ENCODE data around the gene TEX29.
A peak's percentile ranks its signal among the peaks of the same experiment; 100 is the strongest.

Gene TEX29

GRCh38 chr13:111291908-111292307, 28.5 kb upstream of the TEX29 start:
- DNase-seq (ENCODE audit: low read depth): no peak

GRCh38 chr13:111292710-111293485, 27.5 kb upstream of the TEX29 start:
- DNase-seq (ENCODE audit: low read depth): no peak

DNA sequence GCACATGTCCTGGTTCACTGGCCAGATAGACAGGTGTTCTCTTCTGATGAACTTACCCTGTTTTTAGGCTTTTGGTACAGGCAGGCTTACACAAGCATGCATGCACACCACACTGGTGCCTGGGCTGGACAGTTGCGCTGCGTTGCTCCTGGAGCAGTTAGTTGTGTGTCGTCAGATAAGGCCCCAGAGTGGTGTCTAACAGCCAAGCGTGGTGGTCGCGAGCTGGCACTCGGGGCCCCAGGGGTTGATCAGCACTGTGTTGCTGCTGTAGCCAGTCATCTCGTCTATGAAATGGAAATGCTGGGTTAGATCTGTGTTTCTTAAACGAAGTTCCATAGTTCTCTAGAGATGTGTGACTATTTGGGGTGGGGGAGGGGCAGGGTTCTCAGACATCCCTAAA, 24.6 kb upstream of the TEX29 start:
- no peak for DNase-seq (ENCODE audit: low read depth)

DNA sequence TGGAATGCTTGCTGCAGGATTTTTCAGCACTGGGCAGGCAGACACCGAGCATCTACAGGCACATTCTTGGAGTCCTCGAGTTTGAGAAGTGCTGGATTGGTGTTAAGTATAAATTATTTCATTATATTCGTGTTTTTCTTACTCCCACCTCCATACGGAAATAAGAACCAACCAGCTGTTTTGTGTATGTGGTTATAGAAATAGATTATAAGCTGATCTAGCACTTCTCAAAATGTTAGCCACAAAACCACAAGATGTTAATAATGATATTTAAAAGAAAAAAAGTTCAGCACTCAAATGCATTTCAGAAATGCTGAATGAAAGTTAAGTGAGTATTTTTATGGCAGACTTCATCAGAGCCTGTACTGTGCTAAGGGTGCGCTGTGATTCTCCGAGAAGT, 24.0 kb upstream of the TEX29 start:
- DNase-seq (ENCODE audit: low read depth): no peak

DNA sequence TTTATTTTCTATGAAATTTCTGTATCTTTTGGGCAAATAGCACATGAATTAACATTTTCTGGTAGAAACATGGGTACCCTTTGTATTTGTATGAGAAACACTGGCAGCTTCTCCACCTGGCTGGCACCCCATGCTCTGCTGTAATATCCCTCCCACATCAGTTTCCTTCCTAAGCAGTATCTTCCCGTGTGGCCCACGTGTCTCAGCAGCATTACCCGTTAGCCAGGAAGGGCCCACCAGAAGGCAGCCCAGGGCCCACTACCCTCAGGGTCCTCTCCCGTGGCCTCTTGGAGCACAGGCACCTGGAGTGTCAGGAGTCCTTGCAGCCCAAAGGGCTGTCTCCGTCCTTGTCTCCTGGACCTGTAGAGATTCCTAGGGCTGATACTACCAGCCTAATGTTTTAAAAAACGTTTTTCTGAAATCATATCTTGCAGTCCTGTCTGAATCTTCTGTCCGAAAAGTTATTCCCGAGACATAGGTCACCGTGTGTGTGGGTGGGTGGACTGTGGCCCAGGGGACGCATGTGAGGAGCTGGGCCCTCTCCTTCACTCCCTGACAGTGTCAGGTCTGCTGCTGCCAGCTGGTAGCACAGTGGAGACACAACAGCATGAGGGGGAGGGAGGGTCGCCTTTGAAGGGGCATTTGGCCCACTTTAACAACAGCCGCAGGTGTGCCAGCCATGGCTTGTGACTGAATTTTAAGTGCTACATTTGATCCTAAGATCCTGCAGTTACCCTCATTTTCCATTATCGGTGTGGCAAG, 22.0 kb upstream of the TEX29 start:
- DNase-seq (ENCODE audit: low read depth): no peak

DNA sequence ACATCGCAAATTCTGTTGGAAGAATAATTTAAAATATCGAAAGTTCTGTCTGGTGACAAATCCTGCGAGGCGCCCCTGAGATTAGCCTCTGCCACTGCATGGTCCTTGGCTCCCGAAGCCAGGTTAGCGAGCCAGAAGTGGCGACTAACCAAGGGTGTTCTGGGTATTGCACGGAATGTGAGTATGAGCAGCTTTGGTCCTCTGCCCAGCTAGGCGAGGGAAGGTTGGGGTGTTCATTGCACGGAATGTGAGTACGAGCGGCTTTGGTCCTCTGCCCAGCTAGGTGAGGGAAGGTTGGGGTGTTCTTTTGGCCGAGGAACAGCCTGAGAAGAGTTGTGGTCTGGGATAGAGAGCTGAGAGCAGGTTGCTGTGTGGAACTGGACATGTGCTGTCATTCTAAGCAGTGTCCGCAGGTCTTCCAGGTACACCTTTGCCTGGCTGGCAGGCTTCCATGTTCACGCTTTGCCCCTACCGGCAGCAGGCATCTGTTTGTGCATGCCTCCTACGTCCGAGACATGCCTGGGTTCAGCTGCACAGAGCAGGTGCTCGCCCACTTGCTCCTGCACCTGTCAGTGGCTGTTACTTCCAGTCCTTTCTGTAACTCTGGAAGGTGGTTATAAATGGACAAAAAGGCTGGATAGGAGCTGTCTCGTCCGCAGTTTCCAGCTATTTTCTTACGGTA, 18.3 kb upstream of the TEX29 start:
- DNase-seq (ENCODE audit: low read depth): no peak

DNA sequence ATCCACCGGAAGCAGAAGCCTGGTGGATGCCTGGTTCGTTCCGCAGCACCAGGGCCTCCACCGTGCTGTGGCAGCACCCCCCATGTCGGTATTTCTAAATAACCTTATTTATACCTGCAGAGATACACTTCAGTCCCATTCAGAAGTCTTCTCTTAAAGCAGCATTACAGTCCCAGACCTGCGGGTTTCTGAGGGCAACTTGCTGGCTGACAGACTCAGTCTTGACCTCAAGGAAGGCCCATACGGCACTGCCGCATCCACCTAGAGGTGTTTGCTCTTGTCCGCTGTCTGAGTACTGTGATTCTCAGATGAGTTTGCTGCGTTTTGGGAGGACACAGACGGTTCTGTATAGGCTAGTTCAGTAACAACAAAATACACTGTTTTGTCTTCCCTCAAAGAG, 16.9 kb upstream of the TEX29 start:
- DNase-seq (ENCODE audit: low read depth): no peak

- DNase-seq (ENCODE audit: low read depth): no peak
Measured at GRCh38 chr13:111304041-111304544, 16.3 kb upstream of the TEX29 start.

DNA sequence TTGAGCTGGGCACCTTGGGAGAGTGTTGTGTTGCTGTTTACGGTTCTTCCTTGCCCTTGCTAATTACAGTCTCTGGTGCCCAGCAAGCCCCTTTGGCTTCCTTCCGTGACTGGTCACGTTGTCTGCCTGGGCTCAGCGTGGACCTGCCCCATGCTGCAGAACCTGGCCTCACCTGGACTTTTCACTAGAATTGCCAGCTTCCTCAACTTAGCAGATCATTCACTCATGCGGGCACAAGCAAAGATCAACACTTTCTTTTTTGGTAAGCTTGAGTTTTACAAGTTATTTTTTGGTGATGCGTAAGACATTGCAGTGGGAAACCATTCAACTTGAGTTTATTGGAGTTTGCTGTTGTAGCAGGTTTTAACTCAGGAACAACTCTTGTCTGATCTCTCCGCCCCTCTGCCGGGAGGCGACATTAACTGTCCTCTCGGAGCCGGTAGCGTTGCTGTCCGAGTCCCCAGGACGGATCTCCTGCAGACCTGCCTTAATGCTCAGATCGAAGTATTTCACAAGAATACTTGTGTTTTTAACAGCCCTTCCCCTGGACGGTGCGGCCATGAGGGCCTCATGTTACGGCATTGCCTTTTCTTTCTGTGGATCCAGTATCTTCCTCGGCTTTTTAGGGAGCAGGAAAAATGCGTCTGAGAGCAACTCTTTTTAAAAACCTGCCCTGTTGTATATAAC, 15.7 kb upstream of the TEX29 start:
- DNase-seq (ENCODE audit: low read depth): no peak

DNA sequence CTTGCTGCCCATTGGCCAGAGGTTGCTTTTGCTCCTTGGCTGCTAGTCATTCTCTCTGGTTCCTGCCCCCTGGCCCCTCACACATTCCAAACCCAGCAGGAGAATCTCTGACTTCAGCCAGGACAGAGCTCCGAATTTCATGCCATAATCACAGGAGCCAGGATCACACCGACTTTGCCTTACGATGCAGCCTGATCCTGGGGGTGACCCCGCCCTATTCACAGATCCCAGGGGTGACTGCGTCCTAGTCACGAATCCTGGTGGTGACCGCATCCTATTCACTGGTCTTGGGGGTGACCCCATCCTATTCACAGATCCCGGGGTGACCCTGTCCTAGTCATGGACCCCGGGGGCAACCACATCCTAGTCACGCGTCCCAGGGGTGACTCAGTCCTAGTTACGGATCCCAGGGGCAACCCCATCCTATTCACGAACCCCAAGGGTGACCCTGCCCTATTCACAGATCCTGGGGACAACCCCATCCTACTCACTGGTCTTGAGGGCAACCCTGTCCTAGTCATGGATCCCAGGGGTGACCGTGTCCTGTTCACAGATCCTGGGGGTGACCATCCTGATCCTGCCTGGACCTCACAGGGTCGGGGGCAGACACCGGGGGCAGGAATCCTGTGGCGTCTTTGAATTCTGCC, 7.4 kb upstream of the TEX29 start:
- no peak for DNase-seq (ENCODE audit: low read depth)

GRCh38 chr13:111313911-111314425, 6.5 kb upstream of the TEX29 start:
- no peak for DNase-seq (ENCODE audit: low read depth)

- no peak for DNase-seq (ENCODE audit: low read depth)
Measured at GRCh38 chr13:111314852-111315251, 5.6 kb upstream of the TEX29 start.

DNA sequence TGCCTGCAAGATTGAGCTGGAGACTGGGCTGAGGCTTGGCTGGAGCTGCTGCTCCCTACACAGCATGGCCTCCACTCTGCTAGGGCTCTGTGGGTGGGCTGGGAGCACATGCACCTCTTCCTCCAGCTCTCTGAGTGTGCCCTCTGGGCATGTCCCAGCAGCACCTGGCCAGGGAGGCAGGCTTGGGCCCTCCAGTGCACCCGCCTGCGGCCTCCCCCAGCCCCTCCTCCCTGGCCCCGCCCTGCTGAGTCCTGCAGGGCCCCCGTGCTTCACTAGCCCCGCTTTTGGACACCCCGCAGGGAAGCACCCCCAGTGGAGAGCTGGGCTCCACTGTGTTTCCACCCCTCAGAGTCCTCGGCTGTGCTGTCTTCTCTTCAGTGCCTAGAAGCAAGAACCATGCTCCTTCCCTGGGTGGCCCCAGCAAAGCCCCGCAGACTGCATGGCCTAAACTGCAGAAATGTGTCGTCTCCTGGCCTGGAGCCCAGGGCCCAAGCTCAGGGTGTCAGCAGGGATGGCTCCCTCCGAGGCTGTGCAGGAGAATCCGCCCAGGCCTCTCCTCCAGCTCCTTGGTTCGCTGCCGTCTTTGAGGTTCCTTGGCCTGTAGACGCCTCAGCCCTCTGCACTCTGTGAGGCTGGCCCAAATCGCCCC, 5.0 kb upstream of the TEX29 start:
- peak; percentile 34 for DNase-seq (ENCODE audit: low read depth)

DNA sequence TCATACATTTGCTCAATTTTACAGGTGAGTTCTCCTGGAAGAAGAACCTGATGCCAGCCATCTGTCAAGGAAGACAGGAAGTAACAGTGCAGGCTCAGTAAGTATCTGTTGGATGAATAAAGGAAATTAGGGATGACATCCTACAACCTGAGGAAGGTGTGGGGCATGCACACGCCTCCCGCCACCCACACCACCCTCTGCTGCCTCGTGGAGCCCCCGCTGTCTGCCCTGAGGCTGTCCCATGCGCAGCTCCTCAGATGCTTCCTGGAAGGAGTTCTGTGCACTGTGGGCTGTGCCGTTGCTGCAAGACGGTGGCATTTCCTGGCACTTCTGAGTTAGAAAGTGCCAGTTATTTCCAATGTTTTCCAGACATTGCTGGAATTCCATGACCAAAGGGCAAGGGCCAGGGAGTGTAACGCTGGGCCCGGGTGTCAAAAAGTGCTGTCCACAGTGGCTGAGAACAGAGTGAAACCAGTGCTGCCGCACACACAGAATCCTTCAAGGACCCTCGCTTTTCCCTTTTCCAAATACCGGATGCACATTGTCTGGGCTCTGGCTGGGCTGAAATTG, 4.2 kb upstream of the TEX29 start:
- no peak for DNase-seq (ENCODE audit: low read depth)

DNA sequence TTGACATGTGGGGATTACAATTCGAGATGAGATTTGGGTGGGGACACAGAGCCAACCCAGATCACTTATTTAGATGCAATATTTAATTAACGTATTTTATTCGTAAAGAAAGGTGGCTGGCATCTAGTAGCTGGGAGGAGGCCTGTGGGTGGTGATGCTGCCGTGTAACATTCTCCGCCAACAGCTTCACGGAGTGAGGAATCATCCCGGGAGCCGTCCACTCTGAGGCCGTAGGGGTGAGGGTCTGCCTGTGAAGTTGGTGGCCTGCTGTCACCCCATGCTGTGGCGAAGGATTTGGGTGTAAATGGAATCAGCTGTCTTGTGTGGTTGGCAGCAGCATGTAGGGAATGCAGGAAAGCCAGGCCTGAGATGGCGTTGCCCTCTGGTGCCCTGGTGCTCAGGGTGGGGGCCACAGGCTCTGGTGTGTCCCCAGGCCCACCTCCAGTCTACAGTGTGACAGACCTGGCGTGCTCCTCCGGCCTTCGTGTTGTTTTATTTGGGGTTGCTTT, 3.3 kb upstream of the TEX29 start:
- DNase-seq (ENCODE audit: low read depth): no peak

DNA sequence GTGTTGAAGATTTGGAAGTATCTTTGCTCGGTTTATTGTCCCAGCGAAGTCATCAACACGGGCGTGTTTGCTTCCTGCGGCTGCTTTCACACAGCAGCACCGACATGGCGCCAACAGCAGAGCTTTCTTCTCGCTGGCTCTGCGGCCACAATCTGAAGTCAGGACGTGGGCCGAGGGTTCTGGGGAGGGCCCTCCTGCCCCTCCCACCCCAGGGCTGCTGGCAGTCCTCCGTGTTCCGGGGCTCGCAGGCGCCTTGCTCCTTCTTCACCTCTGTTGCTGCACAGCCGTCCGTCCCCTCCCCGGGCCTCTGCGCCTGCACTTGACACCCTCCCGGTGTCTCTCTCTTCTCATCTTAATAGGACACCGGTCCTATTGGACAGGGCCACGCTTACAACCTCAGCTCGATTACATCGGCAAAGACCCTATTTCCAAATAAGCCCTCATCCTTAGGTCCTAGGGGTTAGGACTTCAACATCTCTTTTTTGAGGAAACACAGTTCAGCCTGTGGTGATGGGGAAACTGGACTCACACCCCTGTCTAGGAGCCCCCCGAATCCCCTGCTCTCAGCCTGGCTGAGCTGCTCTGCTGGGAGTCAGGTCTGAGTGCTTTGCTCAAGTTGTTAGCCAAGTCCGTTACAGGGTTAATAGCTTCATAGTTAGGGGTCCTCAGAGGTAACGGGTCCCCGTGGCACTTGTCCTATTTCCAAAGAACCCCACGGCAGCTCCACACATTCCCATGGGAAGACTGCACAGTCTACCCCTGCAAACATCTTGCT, 2.7 kb upstream of the TEX29 start:
- no peak for DNase-seq (ENCODE audit: low read depth)

DNA sequence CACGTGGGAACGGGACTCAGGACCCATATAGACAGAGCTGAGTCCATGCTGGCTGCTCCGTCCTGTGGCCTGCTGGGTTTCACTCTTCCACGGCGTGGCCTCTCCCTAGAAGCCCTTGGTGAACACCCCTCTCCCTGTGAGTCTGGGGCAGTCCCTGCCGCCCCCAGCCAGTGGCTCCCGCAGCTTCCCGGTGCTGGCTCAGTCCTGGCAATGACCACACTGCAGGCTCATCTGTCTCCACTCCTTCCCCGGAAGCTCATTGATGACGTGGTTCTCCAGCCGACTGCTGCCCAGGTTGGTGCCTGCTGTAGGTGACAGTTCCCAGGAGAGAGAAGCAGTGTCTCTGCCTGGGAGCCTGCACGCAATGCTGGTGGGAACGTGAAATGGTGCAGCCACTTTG, 2.1 kb upstream of the TEX29 start:
- no peak for DNase-seq (ENCODE audit: low read depth)

DNA sequence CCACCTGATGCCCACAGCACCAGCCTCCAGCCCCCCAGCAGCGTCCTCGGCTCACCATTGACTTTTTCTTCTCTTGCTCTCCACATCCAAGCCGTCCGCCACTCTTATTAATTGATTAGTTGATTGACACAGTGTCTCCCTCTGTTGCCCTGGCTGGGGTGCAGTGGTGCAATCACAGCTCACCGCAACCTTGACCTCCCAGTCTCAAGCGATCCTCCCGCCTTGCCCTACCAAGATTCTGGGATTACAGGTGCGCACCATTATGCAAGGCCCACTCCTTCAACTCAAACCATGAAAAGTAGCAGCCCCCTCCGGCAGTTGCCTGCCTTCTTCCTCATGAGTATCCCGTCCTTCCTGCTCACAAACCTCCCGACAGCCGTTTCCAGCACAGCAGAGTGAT, 921 bp upstream of the TEX29 start:
- DNase-seq (ENCODE audit: low read depth): no peak

Data from iris pigment epithelial cell (primary cell).